HEK293T (cell line): ENCODE measurements around the gene RAB27B.

Experiments used
- ARNT ChIP-seq: fragments of 450-650 bp; IDR thresholded peaks from 2 replicates; pipeline ENCODE4 v1.6.1; 2017; ENCODE audit warnings: mild to moderate bottlenecking
- CTBP1 ChIP-seq: fragments of 450-650 bp; IDR thresholded peaks from 2 replicates; pipeline ENCODE4 v1.6.1; 2016; ENCODE audit warnings: borderline replicate concordance
- ELF4 ChIP-seq: fragments of 450-650 bp; IDR thresholded peaks from 2 replicates; pipeline ENCODE4 v1.6.1; 2017; ENCODE audit warnings: antibody characterized with exemption
- FOXK2 ChIP-seq: fragments of 450-650 bp; IDR thresholded peaks from 2 replicates; pipeline ENCODE4 v1.6.1; 2016; ENCODE audit warnings: mild to moderate bottlenecking
- FOXM1 ChIP-seq: fragments of 450-650 bp; IDR thresholded peaks from 2 replicates; pipeline ENCODE4 v1.6.1; 2017; ENCODE audit warnings: mild to moderate bottlenecking, borderline replicate concordance
- HDGF ChIP-seq: fragments of 450-650 bp; IDR thresholded peaks from 2 replicates; pipeline ENCODE4 v1.6.1; 2017; ENCODE audit warnings: antibody characterized with exemption, borderline replicate concordance
- SP1 ChIP-seq: fragments of 450-650 bp; IDR thresholded peaks from 2 replicates; pipeline ENCODE4 v1.6.1; 2017
- TARDBP ChIP-seq: fragments of 450-650 bp; IDR thresholded peaks from 2 replicates; pipeline ENCODE4 v1.6.1; 2016
- ZNF384 ChIP-seq: fragments of 450-650 bp; IDR thresholded peaks from 2 replicates; pipeline ENCODE4 v1.6.1; 2016
- TF ChIP-seq, protein P1 (sequence below): fragments of 450-650 bp; IDR thresholded peaks from 2 replicates; pipeline ENCODE4 v1.6.1; 2016

DNA sequence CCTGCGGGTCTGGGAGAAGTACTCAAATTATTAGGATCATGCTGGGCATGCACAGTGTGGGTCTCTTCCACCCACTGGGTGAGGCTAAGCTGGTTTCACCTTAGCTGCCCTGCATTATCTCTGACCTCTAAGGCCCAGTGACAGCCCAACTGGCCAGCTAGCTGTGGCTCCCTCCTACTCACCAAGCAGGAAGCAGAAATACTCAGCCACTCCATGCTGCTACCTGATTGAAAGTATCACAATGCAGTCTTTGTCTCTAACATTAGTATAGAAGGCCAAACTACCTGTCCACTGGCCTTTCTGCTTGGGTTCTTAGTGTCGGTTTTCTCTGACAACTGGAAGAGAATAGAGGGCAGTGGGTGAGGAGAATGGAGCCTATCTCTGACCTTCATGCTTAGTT lies 47.3 kb upstream of the RAB27B start:
- no peak for TF ChIP-seq TARDBP
- no peak for TF ChIP-seq SP1
- TF ChIP-seq, protein P1, sequence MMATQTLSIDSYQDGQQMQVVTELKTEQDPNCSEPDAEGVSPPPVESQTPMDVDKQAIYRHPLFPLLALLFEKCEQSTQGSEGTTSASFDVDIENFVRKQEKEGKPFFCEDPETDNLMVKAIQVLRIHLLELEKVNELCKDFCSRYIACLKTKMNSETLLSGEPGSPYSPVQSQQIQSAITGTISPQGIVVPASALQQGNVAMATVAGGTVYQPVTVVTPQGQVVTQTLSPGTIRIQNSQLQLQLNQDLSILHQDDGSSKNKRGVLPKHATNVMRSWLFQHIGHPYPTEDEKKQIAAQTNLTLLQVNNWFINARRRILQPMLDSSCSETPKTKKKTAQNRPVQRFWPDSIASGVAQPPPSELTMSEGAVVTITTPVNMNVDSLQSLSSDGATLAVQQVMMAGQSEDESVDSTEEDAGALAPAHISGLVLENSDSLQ = no peak
- TF ChIP-seq HDGF = no peak
- no peak for TF ChIP-seq FOXK2
- no peak for TF ChIP-seq ELF4
- no peak for TF ChIP-seq ARNT
- TF ChIP-seq FOXM1 = no peak
- TF ChIP-seq CTBP1 = no peak
- no peak for TF ChIP-seq ZNF384
